Sigmoid colon (tissue), 4 donors: ENCODE measurements around the gene IFT80.

ENCODE experiments used
- CTCF ChIP-seq, 4 experiments: fragments of 450-650 bp in 3 of 4; fragments of 200-600 bp in 1 of 4; IDR thresholded peaks; one replicate each; pipeline ENCODE4 v1.5.1; 2016 to 2019; ENCODE audit warnings: antibody characterized with exemption in 4 of 4, mild to moderate bottlenecking in 3 of 4, moderate library complexity in 2 of 4
- POLR2AphosphoS5 ChIP-seq, 4 donors: sonication (generic); formaldehyde crosslinking; IDR thresholded peaks; one replicate each; pipeline ENCODE4 v1.6.1; 2017; ENCODE audit warnings: antibody characterized with exemption in 4 of 4

DNA sequence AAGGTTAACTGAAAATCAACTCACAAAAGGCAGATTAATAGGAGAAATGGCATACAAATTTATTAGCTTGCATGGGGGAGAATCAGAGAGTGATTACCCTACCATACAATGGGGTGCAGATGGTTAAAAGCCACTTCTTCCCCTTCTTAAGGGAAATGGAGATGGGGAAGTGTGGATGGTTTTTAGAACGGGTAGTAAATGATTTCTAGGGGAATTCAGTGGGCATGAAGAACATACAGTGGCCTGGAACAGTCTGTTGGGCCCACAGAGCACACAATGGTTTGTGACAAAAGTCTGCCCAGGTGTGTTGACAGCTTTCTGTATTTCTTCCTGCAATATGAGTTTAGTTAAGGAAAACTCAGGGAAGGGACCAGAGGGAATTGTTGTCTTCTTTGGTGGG lies 112.8 kb downstream of the IFT80 start:
- TF ChIP-seq CTCF (IDR thresholded peaks at IDR 0.05) (no peak), POLR2AphosphoS5 (IDR thresholded peaks at IDR 0.05) (no peak)
